GM18526 (cell line): ENCODE data around the gene FBXO7.

Experiments
- POLR2A ChIP-seq: IDR thresholded peaks from 3 replicates; pipeline ENCODE4 v1.6.1; 2011; ENCODE audit not compliant: insufficient read length; ENCODE audit errors: extremely low read depth

The FBXO7 gene

GRCh38 chr22:32474635-32475467, at the start of gene FBXO7:
Gene FBXO7, plus strand, starts transcription at chr22:32474811. Its CDS starts 192 bp downstream, at chr22:32475003.
- TF ChIP-seq POLR2A, result peak; percentile 68

- TF ChIP-seq POLR2A, result no peak
Measured at GRCh38 chr22:32426881-32427280, 47.7 kb upstream of the FBXO7 start.

DNA sequence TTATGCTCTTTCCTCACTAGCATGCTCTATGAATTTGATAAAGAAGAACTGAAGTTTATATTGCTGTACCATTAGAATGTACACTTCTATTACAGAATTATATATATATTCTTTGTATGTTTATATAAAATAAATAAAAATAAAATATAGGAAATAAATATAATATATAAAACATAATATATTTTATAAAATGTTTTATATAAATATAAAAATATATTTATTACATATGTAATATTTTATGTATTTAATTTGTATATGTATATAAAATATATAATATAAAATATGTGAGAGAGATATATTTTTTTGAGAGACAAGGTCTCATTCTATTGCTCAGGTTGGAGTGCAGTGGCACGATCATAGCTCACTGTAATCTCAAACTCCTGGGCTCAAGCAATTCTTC, 44.3 kb upstream of the FBXO7 start:
- TF ChIP-seq POLR2A, result no peak

GRCh38 chr22:32444068-32444467, 30.5 kb upstream of the FBXO7 start:
- no peak for TF ChIP-seq POLR2A

DNA sequence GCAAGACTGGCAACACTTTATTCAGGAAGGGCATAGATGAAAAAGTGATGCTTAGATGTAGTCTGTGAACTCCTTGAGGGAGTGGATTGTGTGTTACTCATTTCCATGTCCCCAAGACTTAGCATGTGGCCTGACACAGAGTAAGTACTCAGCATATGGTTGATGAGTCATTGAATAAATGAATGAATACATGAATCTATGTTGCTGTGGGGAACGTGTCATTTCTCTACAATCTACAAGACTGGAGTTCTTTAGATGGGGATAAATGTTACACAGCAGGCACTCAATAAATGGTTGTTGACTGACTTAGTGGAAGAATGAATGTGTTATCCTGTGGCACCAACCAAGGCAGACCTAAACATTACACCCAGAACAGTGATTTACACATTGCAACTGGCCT, 28.3 kb upstream of the FBXO7 start:
- TF ChIP-seq POLR2A, result no peak

GRCh38 chr22:32448980-32449379, 25.6 kb upstream of the FBXO7 start:
- no peak for TF ChIP-seq POLR2A

DNA sequence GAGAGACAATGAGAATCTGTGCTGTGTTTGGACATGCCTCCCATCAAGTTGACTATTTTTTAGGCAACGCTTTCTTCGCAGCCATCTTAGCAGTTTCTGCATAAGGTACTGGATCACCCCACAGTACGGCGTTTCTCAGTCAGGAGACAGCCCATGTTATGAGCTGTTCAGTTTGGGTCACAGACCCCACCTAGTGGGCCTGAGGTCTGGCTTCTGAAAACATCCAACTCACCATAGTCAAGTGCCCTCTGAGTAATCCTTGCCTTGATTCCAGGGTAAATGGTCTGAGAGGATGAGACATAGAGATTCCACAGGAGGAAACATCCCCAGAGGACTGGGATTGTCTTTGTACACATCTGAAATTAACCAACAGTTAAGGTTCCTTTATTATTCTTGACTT, 17.6 kb upstream of the FBXO7 start:
- TF ChIP-seq POLR2A, result no peak

DNA sequence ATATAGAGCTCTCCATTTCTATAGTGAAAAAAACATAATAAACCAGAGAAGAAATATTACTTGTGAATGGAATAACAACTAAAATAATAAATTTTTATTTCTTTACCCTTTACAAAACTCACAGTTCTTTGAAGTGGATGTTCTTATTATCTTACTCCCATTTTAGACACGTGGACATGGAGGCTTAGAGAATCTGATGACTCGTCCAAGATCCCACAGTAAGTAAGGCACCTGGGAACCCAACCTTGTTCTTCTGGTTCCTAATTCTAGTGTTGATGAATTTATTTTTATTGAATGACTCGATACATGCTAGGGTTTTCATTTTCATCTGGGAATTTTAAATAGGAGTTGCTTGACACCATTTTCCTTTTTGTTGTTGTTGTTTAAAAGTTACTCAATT, 12.2 kb upstream of the FBXO7 start:
- no peak for TF ChIP-seq POLR2A

DNA sequence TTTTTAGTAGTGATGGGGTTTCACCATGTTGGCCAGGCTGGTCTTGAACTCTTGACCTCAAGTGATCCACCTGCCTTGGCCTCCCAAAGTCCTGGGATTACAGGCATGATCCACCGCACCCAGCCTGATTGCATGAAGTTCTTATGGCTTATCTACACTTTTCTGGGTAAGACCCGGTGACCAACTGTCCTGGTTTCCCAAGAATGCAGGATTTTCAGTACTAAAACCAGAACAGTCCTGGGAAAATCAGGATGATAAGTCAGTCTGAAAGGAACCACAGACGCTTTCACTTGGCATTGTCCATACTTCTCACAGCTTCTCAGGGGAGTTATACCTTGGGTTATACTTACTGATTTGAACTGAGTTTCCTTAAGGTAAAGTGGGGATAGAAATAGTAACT, 8.9 kb upstream of the FBXO7 start:
- no peak for TF ChIP-seq POLR2A

DNA sequence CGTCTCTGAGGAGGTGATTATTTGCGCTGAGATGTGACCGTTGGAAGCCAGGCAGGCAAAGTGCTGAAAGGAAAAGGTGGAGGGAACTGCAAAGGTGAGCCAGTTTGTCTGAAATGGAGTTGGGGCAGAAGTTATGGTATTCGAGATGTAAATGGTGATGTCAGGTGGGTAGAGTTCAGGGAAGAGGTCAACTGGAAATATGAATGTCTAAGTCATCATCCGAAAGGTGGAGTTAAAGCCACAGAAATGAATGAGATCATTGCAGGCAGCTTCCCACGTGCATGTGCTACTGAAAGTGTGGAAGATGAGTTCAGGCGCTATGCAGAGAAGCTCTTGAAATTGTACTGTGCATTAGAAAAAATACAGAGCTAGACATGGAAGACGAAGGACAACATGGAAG, 8.1 kb upstream of the FBXO7 start:
- TF ChIP-seq POLR2A, result no peak

GRCh38 chr22:32469799-32470212, 4.8 kb upstream of the FBXO7 start:
- no peak for TF ChIP-seq POLR2A

DNA sequence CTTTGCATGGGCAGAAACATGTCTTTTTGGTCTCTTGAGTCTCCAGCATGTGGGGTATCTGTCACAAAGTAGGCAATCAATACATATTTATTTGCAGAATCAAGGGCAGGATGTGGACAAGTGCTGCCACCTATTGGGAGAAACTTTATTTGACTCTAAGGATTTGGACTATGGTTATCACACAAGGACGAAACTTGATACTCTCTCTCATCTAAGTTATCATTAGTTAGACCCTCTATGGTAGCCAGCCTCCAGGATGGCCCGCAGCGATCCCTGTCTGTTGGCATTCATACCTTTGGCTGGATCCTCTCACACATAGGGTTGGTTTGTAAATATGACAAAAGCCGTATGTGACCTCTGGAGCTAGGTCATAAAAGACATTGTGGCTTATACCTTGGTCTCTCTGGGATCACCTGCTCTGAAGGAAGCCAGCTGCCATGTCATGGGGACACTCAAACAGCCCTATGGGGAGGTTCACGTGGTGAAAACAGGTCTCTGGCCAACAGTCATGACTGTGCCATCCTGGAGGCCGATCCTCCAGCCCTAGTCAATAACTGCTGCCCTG, 1.1 kb upstream of the FBXO7 start:
- TF ChIP-seq POLR2A, result no peak

DNA sequence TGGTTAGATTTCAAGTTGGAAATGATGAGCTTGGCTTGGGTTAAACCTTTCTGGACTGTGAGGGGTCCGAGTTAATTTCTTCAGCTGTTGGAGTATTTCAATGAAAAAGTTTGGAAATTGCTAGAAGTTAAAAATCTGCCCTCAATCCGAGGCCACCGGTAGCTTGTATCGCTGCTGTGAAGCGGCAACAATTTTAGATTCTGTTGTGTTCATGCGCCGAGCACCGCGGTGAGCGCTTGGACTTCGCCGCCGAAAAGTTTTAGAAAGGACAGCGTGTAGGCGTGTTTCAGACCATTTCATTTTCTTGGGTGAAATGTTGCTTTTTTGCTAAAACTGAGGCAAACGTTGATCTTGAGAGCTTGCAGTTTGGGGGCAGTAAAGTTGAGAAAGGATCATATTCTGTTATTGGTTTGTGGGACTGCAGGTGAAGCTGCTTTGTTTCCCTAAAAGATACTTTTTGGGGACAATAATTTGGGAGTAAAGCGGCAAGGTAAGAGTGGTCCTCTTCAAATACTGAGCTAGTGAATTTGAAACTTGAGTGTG, 928 bp downstream of the FBXO7 start:
- TF ChIP-seq POLR2A, result no peak

DNA sequence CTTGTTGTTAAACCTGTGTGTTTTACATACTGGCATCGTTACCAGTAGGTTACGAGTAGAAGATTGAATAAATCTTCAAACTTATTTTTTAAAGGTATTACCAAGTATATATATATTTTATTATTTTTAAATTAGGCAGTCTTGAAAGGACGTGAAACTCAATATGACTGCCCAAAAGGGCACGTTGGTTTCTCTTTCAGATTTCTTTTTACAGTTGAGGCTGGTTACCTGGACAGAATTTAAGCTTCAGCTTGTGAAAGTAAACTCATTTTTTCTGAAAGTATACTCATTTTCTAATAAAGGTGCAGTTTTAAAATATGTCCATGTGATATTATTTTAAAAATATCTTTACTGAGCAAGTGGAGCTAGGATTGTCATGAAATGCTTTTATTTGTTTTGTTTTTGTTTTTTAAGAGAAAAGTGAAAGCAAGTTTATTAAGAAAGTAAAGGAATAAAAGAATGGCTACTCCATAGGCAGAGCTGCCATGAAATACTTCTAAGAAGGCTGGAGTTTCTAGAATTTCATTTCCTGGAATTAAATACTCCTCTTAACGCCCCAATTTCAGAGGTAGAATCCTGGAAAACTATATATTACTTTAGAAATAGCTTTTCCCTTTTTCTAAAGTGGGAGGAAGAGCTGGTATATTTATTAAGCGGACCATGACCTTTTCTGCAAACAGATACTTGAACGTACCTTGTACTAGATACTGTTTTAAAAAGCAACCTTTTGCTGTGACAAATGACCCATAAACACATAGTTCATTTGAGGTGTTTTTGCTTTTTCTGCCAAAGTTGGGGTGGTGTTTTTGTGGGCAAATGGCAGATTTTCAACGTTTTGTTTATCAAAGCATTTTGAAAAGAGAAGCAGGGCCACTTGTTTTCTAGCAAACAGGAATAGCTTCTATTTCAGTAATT, 1.9 kb downstream of the FBXO7 start:
- TF ChIP-seq POLR2A, result no peak

- no peak for TF ChIP-seq POLR2A
Measured at GRCh38 chr22:32477596-32477995, 3.0 kb downstream of the FBXO7 start.
